GM12891 (cell line): ENCODE results near the gene C16orf95.

Experiments
- PAX5 ChIP-seq: IDR thresholded peaks from 2 replicates; pipeline ENCODE4 v1.6.1; 2011; ENCODE audit warnings: low read length, moderate library complexity, mild to moderate bottlenecking; ENCODE audit not compliant: insufficient read depth, severe bottlenecking
- POLR2A ChIP-seq: IDR thresholded peaks from 2 replicates; pipeline ENCODE4 v1.6.1; 2011; ENCODE audit warnings: low read depth, low read length, control low read depth
- POLR2AphosphoS5 ChIP-seq: IDR thresholded peaks from 2 replicates; pipeline ENCODE4 v1.6.1; 2011; ENCODE audit warnings: low read depth, low read length, control low read depth
- POU2F2 ChIP-seq: IDR thresholded peaks from 2 replicates; pipeline ENCODE4 v1.6.1; 2011; ENCODE audit warnings: low read depth, mild to moderate bottlenecking, control low read depth, low read length, moderate library complexity
- SPI1 ChIP-seq: IDR thresholded peaks from 2 replicates; pipeline ENCODE4 v1.6.1; 2011; ENCODE audit warnings: low read depth, low read length, control low read depth
- TAF1 ChIP-seq: IDR thresholded peaks from 2 replicates; pipeline ENCODE4 v1.6.1; 2011; ENCODE audit warnings: low read depth, low read length, control low read depth

GRCh38 chr16:87254296-87254695, 62.9 kb downstream of the C16orf95 start:
- TF ChIP-seq POLR2A (no peak), POLR2AphosphoS5 (no peak), SPI1 (no peak), TAF1 (no peak), PAX5 (no peak), POU2F2 (no peak)
